ENCODE data around the gene ARNT2. TPM values are rescaled to one million over a fixed set of nuclear protein-coding genes. Genes with fewer than 3 reads are reported as not detected.

Gene ARNT2
- total and polyA plus RNA-seq, 2 of the 13 experiments (the other 11 are each of a cell fraction or from before 2014, with no cell fraction given): 0.69 to 1.7 TPM

GRCh38 chr15:80527406-80527805 is 123.2 kb downstream of the ARNT2 start (continued):
- no peak for TF ChIP-seq ZNF253 (CRISPR knock-in tag; IDR thresholded peaks at IDR 0.05; ENCODE audit: borderline replicate concordance)
- no peak for TF ChIP-seq SYNCRIP (IDR thresholded peaks at IDR 0.05; ENCODE audit: insufficient read depth, low read depth, low read length)
- no peak for TF ChIP-seq NFE2L1 (CRISPR knock-in tag; IDR thresholded peaks at IDR 0.05; ENCODE audit: borderline replicate concordance)
- no peak for TF ChIP-seq ZSCAN12 (CRISPR knock-in tag; IDR thresholded peaks at IDR 0.05)
- no peak for TF ChIP-seq NCOA2 (CRISPR knock-in tag; IDR thresholded peaks at IDR 0.05)
- no peak for TF ChIP-seq ZFP36 (IDR thresholded peaks at IDR 0.05; ENCODE audit: borderline replicate concordance, low read depth, low read length, partially characterized antibody)
- TF ChIP-seq STAT5B (CRISPR knock-in tag; IDR thresholded peaks at IDR 0.05): no peak
- no peak for TF ChIP-seq ZNF75D (CRISPR knock-in tag; IDR thresholded peaks at IDR 0.05; ENCODE audit: borderline replicate concordance)
- TF ChIP-seq NRL (CRISPR knock-in tag; IDR thresholded peaks at IDR 0.05; ENCODE audit: borderline replicate concordance): no peak
- TF ChIP-seq ZBTB34 (CRISPR knock-in tag; IDR thresholded peaks at IDR 0.05): no peak
- no peak for TF ChIP-seq ZBTB44 (CRISPR knock-in tag; IDR thresholded peaks at IDR 0.05)

- Histone ChIP-seq H3K79me2 (ENCODE audit: insufficient read depth, low read length) (no peaks in the 10 kb centered on the region), H3K4me2 (ENCODE audit: low read depth, low read length) (no peak overlapping the region), H3K4me1 (ENCODE audit: insufficient read depth, low read length) (peaks cover 9% of the 10 kb centered on the region), H3K9me3 (ENCODE audit: low read length) (no peaks in the 10 kb centered on the region), H3K4me3 (replicated peaks in 1 of 3; ENCODE audit: insufficient read depth in 1 of 3, low read depth in 2 of 3, low read length in 3 of 3) (no peak overlapping the region), H2AFZ (ENCODE audit: low read length) (no peak overlapping the region), H3K9ac (ENCODE audit: insufficient read depth, low read depth, low read length) (no peak overlapping the region), H3K27ac (ENCODE audit: extremely low read length, insufficient read depth, low read length) (no peak overlapping the region), H3K27me3 (ENCODE audit: control insufficient read depth in 1 of 2, insufficient read depth in 2 of 2, low read length in 2 of 2) (no peaks in the 10 kb centered on the region; a peak in 1 of 5 replicates), H4K20me1 (ENCODE audit: insufficient read depth, low read length) (no peaks in the 10 kb centered on the region), H3K36me3 (replicated peaks in 1 of 2; ENCODE audit: control insufficient read depth in 1 of 2, insufficient read depth in 2 of 2, low read length in 2 of 2) (no peaks in the 10 kb centered on the region)
- POLR2A ChIA-PET: no interaction called here
- no peak for TF ChIP-seq ZNF850 (CRISPR knock-in tag; conservative IDR thresholded peaks at IDR 0.05)
- TF ChIP-seq NCOA2 (CRISPR knock-in tag; IDR thresholded peaks at IDR 0.05): no peak
- no peak for TF ChIP-seq ZFP41 (CRISPR knock-in tag; IDR thresholded peaks at IDR 0.05; ENCODE audit: borderline replicate concordance)
- TF ChIP-seq CENPX (CRISPR knock-in tag; IDR thresholded peaks at IDR 0.05): no peak
- no peak for TF ChIP-seq MATR3 (CRISPR knock-in tag; IDR thresholded peaks at IDR 0.05)
- intact Hi-C loops (cut with micrococcal nuclease; ENCODE audit: unreplicated experiment) (no loop called here), in situ Hi-C loops (cut with HindIII; ENCODE audit: extremely low pct_ligation_motif_present, low pct_unique_long_range_greater_than_20kb) (no loop called here)
- CTCF ChIA-PET (ENCODE audit: low intra/inter-chr PET ratio, low total read pairs): no interaction called here
- BruUV-seq (replicated peaks): no TSS peak
- DNase-seq (ENCODE audit: low spot score) (no peak), FAIRE-seq (no peak), ATAC-seq (no peak)
- 75% methylated on average over 5 of the region's 5 CpGs for WGBS (ENCODE audit: low lambda C conversion rate)
These were observed 123.8 kb downstream of the ARNT2 start for GRCh38 chr15:80527961-80528360.

Measured in HepG2 (cell line).